Fibroblast of skin of left quadriceps (primary cell): ENCODE measurements around the gene GAPDH.
"Not testable (repeated sequence)": the region's sequence is repeated elsewhere in the genome, so short reads cannot be mapped to it uniquely, and the experiment has no call there.

Source experiments
- DNase-seq, 2 experiments: peaks; one replicate each; pipeline ENCODE4 v3.0.0-alpha.2; 2013; ENCODE audit warnings: low read depth in 2 of 2

The GAPDH gene

GRCh38 chr12:6529291-6529737 is 5.0 kb upstream of the GAPDH start:
- DNase-seq, result no peak

GRCh38 chr12:6530576-6531260 is 3.6 kb upstream of the GAPDH start:
- DNase-seq, result no peak

- peak; percentile 93 to 94 for DNase-seq
These were observed 2.0 kb upstream of the GAPDH start for GRCh38 chr12:6532051-6532926.

- DNase-seq, result no peak
These were observed 1.2 kb upstream of the GAPDH start for GRCh38 chr12:6532927-6533652.

- no peak for DNase-seq
These were observed 729 bp upstream of the GAPDH start for GRCh38 chr12:6533653-6533922.

- no peak for DNase-seq
These were observed 303 bp downstream of the GAPDH start for GRCh38 chr12:6534695-6534944.

- no peak for DNase-seq
These were observed 804 bp downstream of the GAPDH start for GRCh38 chr12:6534945-6535696.

GRCh38 chr12:6535697-6535946 is 1.3 kb downstream of the GAPDH start:
- no peak for DNase-seq

GRCh38 chr12:6535960-6536847 is 1.9 kb downstream of the GAPDH start:
- no peak for DNase-seq

GRCh38 chr12:6536894-6537579 is 2.7 kb downstream of the GAPDH start:
- no peak for DNase-seq

- DNase-seq, result not testable (repeated sequence)
These were observed 3.5 kb downstream of the GAPDH start for GRCh38 chr12:6537580-6538419.

- DNase-seq, result no peak
These were observed 4.3 kb downstream of the GAPDH start for GRCh38 chr12:6538420-6539313.

GRCh38 chr12:6539314-6539682 is 5.0 kb downstream of the GAPDH start:
- DNase-seq, result no peak

- no peak for DNase-seq
These were observed 5.4 kb downstream of the GAPDH start for GRCh38 chr12:6539707-6540134.

GRCh38 chr12:6540181-6540877 is 6.0 kb downstream of the GAPDH start:
- DNase-seq, result peak; percentile 78 to 79

GRCh38 chr12:6541371-6542165 is 7.3 kb downstream of the GAPDH start:
- no peak for DNase-seq

- no peak for DNase-seq
These were observed 8.1 kb downstream of the GAPDH start for GRCh38 chr12:6542209-6543009.
